Activated T-helper 17 cell treated with anti-CD3 and anti-CD28 coated beads, Interleukin-2, amount 50 U/mL, for 72 hours (primary cell): ENCODE measurements around the gene SAG. TPM values are rescaled to one million over a fixed set of nuclear protein-coding genes. Genes with fewer than 3 reads are reported as not detected.
A peak's percentile ranks its signal among the peaks of the same experiment; 100 is the strongest.

Experiments used
- ATAC-seq: fragments of 150-1000 bp; cut with Tn5 transposase; replicated peaks from 2 replicates; pipeline ENCODE4 v1.10.0; 2021; ENCODE audit warnings: mild to moderate bottlenecking, moderate library complexity
- H3K27ac Mint-ChIP-seq: one replicate; pipeline ENCODE4 v1.8.0; 2022; ENCODE audit warnings: mixed read lengths
- H3K27me3 Mint-ChIP-seq: one replicate; pipeline ENCODE4 v1.8.0; 2022; ENCODE audit warnings: mixed read lengths
- H3K36me3 Mint-ChIP-seq: one replicate; pipeline ENCODE4 v1.8.0; 2022; ENCODE audit warnings: low read depth, mild to moderate bottlenecking, mixed read lengths
- H3K4me1 Mint-ChIP-seq: one replicate; pipeline ENCODE4 v1.8.0; 2022; ENCODE audit warnings: mixed read lengths
- H3K4me3 Mint-ChIP-seq: one replicate; pipeline ENCODE4 v1.8.0; 2022; ENCODE audit warnings: mild to moderate bottlenecking, mixed read lengths
- H3K9me3 Mint-ChIP-seq: one replicate; pipeline ENCODE4 v1.8.0; 2022; ENCODE audit warnings: mixed read lengths
- total RNA-seq, 2 donors: library from RNA; stranded (reverse); gene quantifications; one replicate each; pipeline ENCODE4 v1.2.3, GENCODE V29; 2022

SAG gene
- total RNA-seq, 2 donors from 2014 or later, result 0.04 to 1.7 TPM

GRCh38 chr2:233379034-233379433, 71.4 kb downstream of the SAG start:
- peaks cover 31% of the 10 kb centered on the region for H3K4me1 Mint-ChIP-seq
- H3K4me3 Mint-ChIP-seq, result no peak overlapping the region

DNA sequence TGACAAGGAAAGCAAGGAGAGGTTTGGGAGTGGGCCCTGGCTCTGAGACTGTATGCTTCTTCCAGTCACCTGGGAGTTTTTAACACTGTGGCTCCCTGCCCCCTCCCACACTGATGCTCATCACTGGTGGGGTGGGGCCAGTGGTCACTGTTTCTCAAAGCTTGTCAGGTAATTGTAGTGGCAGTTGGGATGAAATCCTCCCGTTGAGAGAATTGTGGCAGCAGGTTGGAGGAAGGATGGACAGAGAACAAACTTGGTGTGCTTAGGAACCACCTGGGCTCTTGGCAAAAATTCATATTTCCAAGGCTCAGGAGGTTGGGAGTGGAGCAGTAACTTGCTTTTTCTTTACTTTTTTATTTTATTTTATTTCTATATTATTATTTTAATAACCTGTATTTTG, 71.8 kb downstream of the SAG start:
- H3K4me3 Mint-ChIP-seq, result no peak overlapping the region
- H3K27ac Mint-ChIP-seq, result peak overlapping the region; percentile 33
- no peak for ATAC-seq
- peaks cover 35% of the 10 kb centered on the region for H3K4me1 Mint-ChIP-seq
- H3K9me3 Mint-ChIP-seq, result no peaks in the 10 kb centered on the region
- no peaks in the 10 kb centered on the region for H3K27me3 Mint-ChIP-seq
- H3K36me3 Mint-ChIP-seq, result peaks cover 44% of the 10 kb centered on the region

More at GRCh38 chr2:233379034-233379433, 71.4 kb downstream of the SAG start:
- no peak for ATAC-seq
- Mint-ChIP-seq H3K27me3 (no peaks in the 10 kb centered on the region), H3K27ac (peak overlapping the region; percentile 33), H3K9me3 (no peaks in the 10 kb centered on the region), H3K36me3 (peaks cover 41% of the 10 kb centered on the region)

DNA sequence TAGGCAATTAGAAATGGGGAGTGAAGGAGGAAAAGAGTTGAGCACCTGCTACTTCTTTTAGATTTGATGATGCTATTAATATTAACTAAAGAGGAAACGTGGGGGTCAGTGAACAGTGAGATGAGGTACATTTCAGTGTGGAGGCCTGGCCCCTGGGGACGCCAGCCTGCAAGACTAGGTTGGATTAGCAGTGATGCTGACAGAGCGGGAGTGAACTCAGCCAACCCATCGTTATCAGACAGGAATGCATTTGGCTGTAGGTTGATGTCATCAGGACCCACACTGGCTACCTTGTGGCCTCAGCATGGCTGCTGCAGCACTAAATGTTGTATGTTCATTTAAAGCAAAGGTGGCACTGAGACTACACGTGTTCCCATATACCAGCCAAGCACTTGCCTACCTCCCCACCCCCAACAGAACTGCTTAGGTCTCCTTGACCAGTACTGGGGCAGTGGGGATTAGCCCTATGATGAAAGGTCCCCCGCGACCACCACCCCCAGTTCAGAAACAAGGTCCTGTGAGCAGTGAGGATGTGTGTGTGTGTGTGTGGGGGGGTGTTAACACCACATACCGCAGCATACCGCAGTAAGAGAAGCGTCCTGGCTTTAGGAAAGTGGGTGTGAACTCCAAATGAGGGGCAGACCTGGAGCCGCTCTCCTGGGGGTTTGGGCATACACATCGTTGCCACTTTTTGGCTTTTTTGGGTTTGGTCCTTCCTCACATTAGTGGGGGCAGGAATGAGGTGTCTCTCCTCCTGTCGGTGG, 72.7 kb downstream of the SAG start:
- Mint-ChIP-seq H3K4me3 (no peak overlapping the region), H3K27ac (peak overlapping the region; percentile 3), H3K9me3 (no peaks in the 10 kb centered on the region), H3K27me3 (no peaks in the 10 kb centered on the region), H3K4me1 (peaks cover 42% of the 10 kb centered on the region), H3K36me3 (peaks cover 47% of the 10 kb centered on the region)
- ATAC-seq, result no peak

- Mint-ChIP-seq H3K4me3 (no peak overlapping the region), H3K9me3 (no peaks in the 10 kb centered on the region), H3K4me1 (peaks cover 41% of the 10 kb centered on the region), H3K27me3 (no peaks in the 10 kb centered on the region), H3K27ac (peak overlapping the region; percentile 3), H3K36me3 (peaks cover 39% of the 10 kb centered on the region)
- ATAC-seq, result no peak
Measured at GRCh38 chr2:233380995-233381637, 73.5 kb downstream of the SAG start.

DNA sequence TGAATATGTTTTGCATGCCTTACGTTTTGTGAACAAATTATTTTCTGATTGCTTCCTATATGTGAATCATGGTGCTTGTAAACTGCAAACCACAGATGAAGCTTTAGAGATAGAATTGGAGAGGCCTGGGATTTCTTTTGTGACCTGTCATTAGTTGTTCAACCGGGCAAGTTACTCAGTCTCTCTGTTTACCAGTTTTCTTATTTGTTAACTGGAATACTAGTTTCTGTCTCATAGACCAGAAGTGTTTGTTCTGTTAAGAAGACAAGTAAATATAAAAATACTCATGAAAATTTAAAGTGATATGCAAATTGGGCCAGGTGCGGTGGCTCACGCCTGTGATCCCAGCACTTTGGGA, 74.0 kb downstream of the SAG start:
- H3K36me3 Mint-ChIP-seq, result peaks cover 35% of the 10 kb centered on the region
- H3K27ac Mint-ChIP-seq, result no peak overlapping the region
- peaks cover 44% of the 10 kb centered on the region for H3K4me1 Mint-ChIP-seq
- H3K9me3 Mint-ChIP-seq, result no peaks in the 10 kb centered on the region
- H3K27me3 Mint-ChIP-seq, result no peaks in the 10 kb centered on the region
- H3K4me3 Mint-ChIP-seq, result no peak overlapping the region
- no peak for ATAC-seq

GRCh38 chr2:233384015-233384414, 76.4 kb downstream of the SAG start:
- ATAC-seq, result no peak
- Mint-ChIP-seq H3K9me3 (no peaks in the 10 kb centered on the region), H3K27me3 (no peaks in the 10 kb centered on the region), H3K4me3 (no peak overlapping the region), H3K27ac (peak overlapping the region; percentile 66), H3K36me3 (peaks cover 16% of the 10 kb centered on the region), H3K4me1 (peaks cover 45% of the 10 kb centered on the region)

DNA sequence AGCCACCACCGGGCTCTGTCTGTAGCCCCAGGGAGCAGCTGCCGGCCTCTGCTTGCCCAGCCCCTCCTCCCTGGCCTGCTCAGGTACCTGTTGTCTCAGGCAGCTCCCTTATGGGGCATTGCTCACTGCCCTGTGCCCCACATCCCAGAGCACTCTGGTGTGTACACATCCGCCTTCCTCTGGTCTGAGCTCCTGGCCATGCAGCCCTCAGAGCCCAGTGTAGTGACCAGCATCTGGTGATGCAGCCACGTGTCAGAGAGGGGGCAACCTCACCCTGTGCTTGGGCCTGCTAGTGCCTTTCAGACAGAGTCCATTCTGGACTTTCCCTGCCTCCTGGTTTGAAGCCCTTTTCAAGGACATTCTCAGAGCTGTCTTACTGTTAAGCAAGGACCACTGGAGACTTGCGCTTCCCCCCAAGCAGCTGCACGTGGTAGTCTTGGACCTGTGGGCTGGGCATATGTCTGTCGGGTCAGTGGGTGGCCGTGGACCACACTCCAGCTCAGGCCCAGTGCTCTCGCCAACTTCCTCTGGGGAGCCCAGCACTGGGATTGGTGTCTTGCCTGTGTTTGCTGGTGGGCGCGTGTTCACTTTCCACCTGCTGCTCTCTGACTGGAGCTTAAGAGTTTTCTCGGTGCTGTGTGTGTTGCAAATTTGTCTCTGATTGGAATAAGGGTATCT, 77.3 kb downstream of the SAG start:
- no peaks in the 10 kb centered on the region for H3K9me3 Mint-ChIP-seq
- peak overlapping the region; percentile 23 for H3K4me3 Mint-ChIP-seq
- peak overlapping the region; percentile 66 for H3K27ac Mint-ChIP-seq
- H3K36me3 Mint-ChIP-seq, result peaks cover 24% of the 10 kb centered on the region
- no peak for ATAC-seq
- H3K27me3 Mint-ChIP-seq, result no peaks in the 10 kb centered on the region
- peaks cover 42% of the 10 kb centered on the region for H3K4me1 Mint-ChIP-seq

GRCh38 chr2:233385489-233386044, 78.0 kb downstream of the SAG start:
- Mint-ChIP-seq H3K4me1 (peaks cover 40% of the 10 kb centered on the region), H3K27ac (peak overlapping the region; percentile 66), H3K36me3 (peaks cover 30% of the 10 kb centered on the region), H3K9me3 (no peaks in the 10 kb centered on the region), H3K4me3 (peak overlapping the region; percentile 23), H3K27me3 (no peaks in the 10 kb centered on the region)
- no peak for ATAC-seq

DNA sequence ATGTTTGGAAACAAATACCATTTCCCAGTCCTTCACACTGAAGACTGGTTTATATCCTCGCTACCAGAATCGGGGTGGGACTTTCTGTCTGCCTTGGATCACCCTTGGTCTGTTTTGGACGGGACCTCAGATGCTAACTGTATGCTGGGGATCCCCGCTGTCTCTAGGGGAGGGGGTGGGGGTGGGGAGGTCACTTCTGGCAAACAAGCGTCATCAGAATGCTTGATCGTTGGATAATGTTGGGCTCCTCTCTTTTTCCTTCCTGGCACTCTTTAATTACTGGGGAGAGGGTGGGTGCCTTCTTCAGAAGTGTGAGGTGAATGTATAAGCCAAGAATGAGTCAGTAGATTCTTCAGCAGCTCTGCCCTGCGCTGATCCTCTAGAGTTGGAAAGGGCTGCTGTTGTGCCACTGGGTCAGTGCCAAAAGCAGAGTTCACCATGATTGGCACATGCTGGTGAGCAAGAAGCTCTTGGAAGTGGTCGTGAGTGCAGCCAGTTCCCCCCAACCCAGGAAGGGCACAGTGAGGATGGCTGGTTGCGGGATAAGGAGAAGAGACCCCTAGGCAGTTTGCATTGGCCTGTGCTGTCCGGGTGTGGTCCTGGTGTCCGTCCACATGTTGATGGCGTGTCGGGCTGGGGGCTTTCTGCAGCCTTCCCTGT, 78.9 kb downstream of the SAG start:
- Mint-ChIP-seq H3K9me3 (no peaks in the 10 kb centered on the region), H3K4me1 (peaks cover 30% of the 10 kb centered on the region), H3K36me3 (peaks cover 40% of the 10 kb centered on the region), H3K27me3 (no peaks in the 10 kb centered on the region), H3K27ac (peak overlapping the region; percentile 66), H3K4me3 (peak overlapping the region; percentile 23)
- ATAC-seq, result no peak

DNA sequence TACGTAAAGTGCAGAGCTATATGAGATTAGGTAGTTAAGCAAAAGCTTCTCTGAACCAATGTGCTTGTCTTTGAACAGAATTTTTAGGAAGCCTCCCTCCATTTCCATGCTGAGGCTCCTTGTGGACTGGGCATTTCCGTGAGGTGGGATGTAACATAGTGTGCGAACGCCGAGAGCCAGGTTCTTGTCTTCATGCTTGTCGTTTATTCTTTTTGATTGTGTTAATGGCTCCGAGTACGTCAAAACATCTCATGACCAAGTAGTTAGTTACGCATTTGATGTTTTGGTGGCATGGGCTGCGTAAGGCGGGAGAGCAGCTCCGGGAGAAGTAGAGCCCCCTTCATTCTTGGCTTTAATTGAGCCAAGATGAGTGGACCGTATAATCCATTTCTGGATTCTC, 79.6 kb downstream of the SAG start:
- peaks cover 29% of the 10 kb centered on the region for H3K4me1 Mint-ChIP-seq
- peak overlapping the region; percentile 1 for H3K27ac Mint-ChIP-seq
- ATAC-seq, result no peak
- no peak overlapping the region for H3K4me3 Mint-ChIP-seq
- H3K9me3 Mint-ChIP-seq, result no peaks in the 10 kb centered on the region
- no peaks in the 10 kb centered on the region for H3K27me3 Mint-ChIP-seq
- H3K36me3 Mint-ChIP-seq, result peaks cover 47% of the 10 kb centered on the region

GRCh38 chr2:233387667-233388528, 80.3 kb downstream of the SAG start:
- H3K4me1 Mint-ChIP-seq, result peaks cover 23% of the 10 kb centered on the region

GRCh38 chr2:233389601-233390125, 82.0 kb downstream of the SAG start:
- Mint-ChIP-seq H3K36me3 (peaks cover 56% of the 10 kb centered on the region), H3K27ac (no peak overlapping the region), H3K4me3 (no peak overlapping the region), H3K9me3 (no peaks in the 10 kb centered on the region), H3K27me3 (no peaks in the 10 kb centered on the region), H3K4me1 (peaks cover 16% of the 10 kb centered on the region)
- ATAC-seq, result no peak

More at GRCh38 chr2:233387667-233388528, 80.3 kb downstream of the SAG start:
- H3K27ac Mint-ChIP-seq, result peak overlapping the region; percentile 1
- H3K9me3 Mint-ChIP-seq, result no peaks in the 10 kb centered on the region
- H3K27me3 Mint-ChIP-seq, result no peaks in the 10 kb centered on the region
- H3K4me3 Mint-ChIP-seq, result no peak overlapping the region
- H3K36me3 Mint-ChIP-seq, result peaks cover 49% of the 10 kb centered on the region
- ATAC-seq, result no peak

DNA sequence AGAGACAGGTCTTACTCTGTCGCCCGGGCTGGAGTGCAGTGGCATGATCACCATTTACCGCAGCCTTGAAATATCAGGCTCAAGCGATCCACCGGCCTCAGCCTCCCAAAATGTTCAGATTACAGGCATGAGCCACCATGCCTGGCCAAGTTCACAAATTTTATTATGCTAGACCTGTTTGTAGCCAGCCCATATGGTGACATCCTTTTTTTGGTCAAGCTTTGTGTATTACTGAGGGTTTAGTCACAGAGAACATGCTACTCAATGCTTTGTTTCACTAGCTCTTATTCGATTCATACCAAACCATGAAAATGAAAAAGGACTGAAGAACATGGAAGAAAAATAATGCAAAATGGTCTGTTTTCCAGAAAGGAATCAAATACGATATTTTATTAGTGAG, 88.1 kb downstream of the SAG start:
- H3K36me3 Mint-ChIP-seq, result peaks cover 63% of the 10 kb centered on the region
- no peak overlapping the region for H3K27ac Mint-ChIP-seq
- ATAC-seq, result no peak
- H3K9me3 Mint-ChIP-seq, result no peaks in the 10 kb centered on the region
- H3K4me1 Mint-ChIP-seq, result peaks cover 24% of the 10 kb centered on the region
- no peaks in the 10 kb centered on the region for H3K27me3 Mint-ChIP-seq
- no peak overlapping the region for H3K4me3 Mint-ChIP-seq
